ENCODE data around the gene NPBWR2.

Gene NPBWR2

GRCh38 chr20:64056889-64057627 is 50.3 kb downstream of the NPBWR2 start:
- no peak for DNase-seq (ENCODE audit: low read depth in 2 of 2)

GRCh38 chr20:64056639-64056888 is 50.8 kb downstream of the NPBWR2 start:
- DNase-seq (ENCODE audit: low read depth in 2 of 2): no peak

- no peak for DNase-seq (ENCODE audit: low read depth in 2 of 2)
Measured at GRCh38 chr20:64055893-64056638, 51.3 kb downstream of the NPBWR2 start.

- no peak for DNase-seq (ENCODE audit: low read depth in 2 of 2)
Measured at GRCh38 chr20:64055396-64055892, 51.9 kb downstream of the NPBWR2 start.

GRCh38 chr20:64053841-64054661 is 53.3 kb downstream of the NPBWR2 start:
- no peak for DNase-seq (ENCODE audit: low read depth in 2 of 2)
